ENCODE data around the gene ANGPT4. TPM values are rescaled to one million over a fixed set of nuclear protein-coding genes. Genes with fewer than 3 reads are reported as not detected.

Gene ANGPT4
- polyA plus RNA-seq, 1 experiment, result not detected

GRCh38 chr20:822651-823573 is 93.2 kb downstream of the ANGPT4 start:
- ChIA-PET POLR2A (no interaction called here), CTCF (no interaction called here)
- no peak overlapping the region for H3K27ac ChIP-seq (ENCODE audit: low read depth, low read length)
- no peak overlapping the region for H3K4me3 ChIP-seq (ENCODE audit: low read depth, low read length)
- no peak for DNase-seq (ENCODE audit: low read depth, low spot score)
- no peak for TF ChIP-seq CTCF (IDR thresholded peaks at IDR 0.05; ENCODE audit: low read depth, low read length)
- H3K27me3 ChIP-seq (ENCODE audit: control insufficient read depth, insufficient read depth, low read length), result no peaks in the 10 kb centered on the region
- no peaks in the 10 kb centered on the region; the same call in 1 of the 2 replicates for H3K9me3 ChIP-seq (ENCODE audit: control insufficient read depth, insufficient read depth, low read length)

GRCh38 chr20:821731-822065 is 94.4 kb downstream of the ANGPT4 start:
- CTCF ChIA-PET, result interaction anchor here (0.6 kb wide), 1 partner anchor 135 kb away, joined by 3 read pairs; no protein-coding TSS in a partner anchor
- no peak for TF ChIP-seq CTCF (IDR thresholded peaks at IDR 0.05; ENCODE audit: low read depth, low read length)
- no peak overlapping the region for H3K27ac ChIP-seq (ENCODE audit: low read depth, low read length)
- H3K4me3 ChIP-seq (ENCODE audit: low read depth, low read length), result no peak overlapping the region
- DNase-seq (ENCODE audit: low read depth, low spot score), result no peak
- H3K27me3 ChIP-seq (ENCODE audit: control insufficient read depth, insufficient read depth, low read length), result no peaks in the 10 kb centered on the region
- POLR2A ChIA-PET, result no interaction called here
- no peaks in the 10 kb centered on the region; the same call in 1 of the 2 replicates for H3K9me3 ChIP-seq (ENCODE audit: control insufficient read depth, insufficient read depth, low read length)

GRCh38 chr20:821046-821730 is 94.9 kb downstream of the ANGPT4 start:
- H3K27ac ChIP-seq (ENCODE audit: low read depth, low read length), result no peak overlapping the region
- POLR2A ChIA-PET, result no interaction called here
- TF ChIP-seq CTCF (IDR thresholded peaks at IDR 0.05; ENCODE audit: low read depth, low read length), result no peak
- no peak for DNase-seq (ENCODE audit: low read depth, low spot score)
- no peaks in the 10 kb centered on the region; the same call in 1 of the 2 replicates for H3K9me3 ChIP-seq (ENCODE audit: control insufficient read depth, insufficient read depth, low read length)
- CTCF ChIA-PET, result interaction anchor here (0.6 to 0.8 kb wide), 2 partner anchors 135 to 375 kb away, joined by 3 to 8 read pairs; no protein-coding TSS in a partner anchor
- no peaks in the 10 kb centered on the region for H3K27me3 ChIP-seq (ENCODE audit: control insufficient read depth, insufficient read depth, low read length)
- H3K4me3 ChIP-seq (ENCODE audit: low read depth, low read length), result no peak overlapping the region

- Histone ChIP-seq H3K9me3 (ENCODE audit: control insufficient read depth, insufficient read depth, low read length) (no peaks in the 10 kb centered on the region; the same call in 1 of the 2 replicates), H3K4me3 (ENCODE audit: low read depth, low read length) (no peak overlapping the region), H3K27me3 (ENCODE audit: control insufficient read depth, insufficient read depth, low read length) (no peaks in the 10 kb centered on the region), H3K27ac (ENCODE audit: low read depth, low read length) (no peak overlapping the region)
- no peak for DNase-seq (ENCODE audit: low read depth, low spot score)
- ChIA-PET CTCF (interaction anchor here (0.8 to 7.5 kb wide), 2 partner anchors 137 to 376 kb away, joined by 8 to 222 read pairs; no protein-coding TSS in a partner anchor), POLR2A (no interaction called here)
- TF ChIP-seq CTCF (IDR thresholded peaks at IDR 0.05; ENCODE audit: low read depth, low read length), result no peak
Observed at GRCh38 chr20:820323-820953, 95.7 kb downstream of the ANGPT4 start.

Other genes starting within 250 kb of the ANGPT4 start
- not detected in 2 replicates for gene SCRT2, start 240.5 kb downstream of the ANGPT4 start, polyA plus RNA-seq (2011; rRNA removed)
- gene SLC52A3, start 147.8 kb downstream of the ANGPT4 start, polyA plus RNA-seq (2011; rRNA removed), result not detected in 2 replicates
- gene FAM110A, start 82.6 kb downstream of the ANGPT4 start, polyA plus RNA-seq (2011; rRNA removed), result 1.9 and 2.0 TPM in 2 replicates
- gene RSPO4, start 86.0 kb upstream of the ANGPT4 start, polyA plus RNA-seq (2011; rRNA removed), result not detected in 2 replicates
- gene PSMF1, start 202.3 kb upstream of the ANGPT4 start, polyA plus RNA-seq (2011; rRNA removed), result 107 and 116 TPM in 2 replicates